ENCODE measurements around the gene PGAM1. TPM values are rescaled to one million over a fixed set of nuclear protein-coding genes. Genes with fewer than 3 reads are reported as not detected.

The PGAM1 gene
- total RNA-seq, 1 donor from 2014 or later: 706 TPM

- Histone ChIP-seq H3K9ac (ENCODE audit: low read length) (no peak overlapping the region), H3K79me2 (ENCODE audit: insufficient read depth, low read length) (no peaks in the 10 kb centered on the region), H3K4me1 (ENCODE audit: insufficient read depth, low read length) (no peaks in the 10 kb centered on the region), H3K27ac (ENCODE audit: low read depth, low read length) (no peak overlapping the region), H3K9me3 (ENCODE audit: insufficient read depth, low read depth, low read length) (no peaks in the 10 kb centered on the region), H3K27me3 (ENCODE audit: insufficient read depth, low read length) (no peaks in the 10 kb centered on the region), H3K36me3 (ENCODE audit: insufficient read depth, low read length) (peaks cover 16% of the 10 kb centered on the region), H4K20me1 (ENCODE audit: insufficient read depth, low read length) (no peaks in the 10 kb centered on the region), H3K4me2 (ENCODE audit: low read length) (no peak overlapping the region), H3K4me3 (ENCODE audit: insufficient read depth, low read depth, low read length) (no peak overlapping the region), H2AFZ (ENCODE audit: low read depth, low read length) (no peak overlapping the region)
- H3K27ac Mint-ChIP-seq (ENCODE audit: unreplicated experiment): no peak overlapping the region
- peaks cover 3% of the 10 kb centered on the region for H3K4me1 Mint-ChIP-seq (ENCODE audit: low read depth, unreplicated experiment)
- peaks cover 4% of the 10 kb centered on the region for H3K36me3 Mint-ChIP-seq (ENCODE audit: low read depth, unreplicated experiment)
- H3K9me3 Mint-ChIP-seq (ENCODE audit: unreplicated experiment): no peaks in the 10 kb centered on the region
- DNase-seq (ENCODE audit: low read depth) (no peak), FAIRE-seq (no peak)
- H3K4me3 Mint-ChIP-seq (ENCODE audit: unreplicated experiment): no peak overlapping the region
- H3K27me3 Mint-ChIP-seq (ENCODE audit: low read depth, unreplicated experiment): no peaks in the 10 kb centered on the region
- TF ChIP-seq, protein P1, sequence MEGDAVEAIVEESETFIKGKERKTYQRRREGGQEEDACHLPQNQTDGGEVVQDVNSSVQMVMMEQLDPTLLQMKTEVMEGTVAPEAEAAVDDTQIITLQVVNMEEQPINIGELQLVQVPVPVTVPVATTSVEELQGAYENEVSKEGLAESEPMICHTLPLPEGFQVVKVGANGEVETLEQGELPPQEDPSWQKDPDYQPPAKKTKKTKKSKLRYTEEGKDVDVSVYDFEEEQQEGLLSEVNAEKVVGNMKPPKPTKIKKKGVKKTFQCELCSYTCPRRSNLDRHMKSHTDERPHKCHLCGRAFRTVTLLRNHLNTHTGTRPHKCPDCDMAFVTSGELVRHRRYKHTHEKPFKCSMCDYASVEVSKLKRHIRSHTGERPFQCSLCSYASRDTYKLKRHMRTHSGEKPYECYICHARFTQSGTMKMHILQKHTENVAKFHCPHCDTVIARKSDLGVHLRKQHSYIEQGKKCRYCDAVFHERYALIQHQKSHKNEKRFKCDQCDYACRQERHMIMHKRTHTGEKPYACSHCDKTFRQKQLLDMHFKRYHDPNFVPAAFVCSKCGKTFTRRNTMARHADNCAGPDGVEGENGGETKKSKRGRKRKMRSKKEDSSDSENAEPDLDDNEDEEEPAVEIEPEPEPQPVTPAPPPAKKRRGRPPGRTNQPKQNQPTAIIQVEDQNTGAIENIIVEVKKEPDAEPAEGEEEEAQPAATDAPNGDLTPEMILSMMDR (IDR thresholded peaks at IDR 0.05; ENCODE audit: insufficient read depth, low read depth, low read length): no peak
- no peak for TF ChIP-seq EZH2 (IDR thresholded peaks at IDR 0.05; ENCODE audit: insufficient read depth, low read length)
Observed at GRCh38 chr10:97383159-97383558, 42.8 kb upstream of the PGAM1 start.

GRCh38 chr10:97384156-97384555 lies 41.8 kb upstream of the PGAM1 start:
- no peaks in the 10 kb centered on the region for H3K9me3 ChIP-seq (ENCODE audit: insufficient read depth, low read depth, low read length)
- H3K4me2 ChIP-seq (ENCODE audit: low read length): no peak overlapping the region
- no peaks in the 10 kb centered on the region for H3K79me2 ChIP-seq (ENCODE audit: insufficient read depth, low read length)
- H3K36me3 Mint-ChIP-seq (ENCODE audit: low read depth, unreplicated experiment): peaks cover 8% of the 10 kb centered on the region
- H3K4me3 Mint-ChIP-seq (ENCODE audit: unreplicated experiment): no peak overlapping the region
- no peak overlapping the region for H3K27ac ChIP-seq (ENCODE audit: low read depth, low read length)
- no peaks in the 10 kb centered on the region for H4K20me1 ChIP-seq (ENCODE audit: insufficient read depth, low read length)
- H3K4me3 ChIP-seq (ENCODE audit: insufficient read depth, low read depth, low read length): no peak overlapping the region
- no peak overlapping the region for H3K9ac ChIP-seq (ENCODE audit: low read length)
- H3K27me3 Mint-ChIP-seq (ENCODE audit: low read depth, unreplicated experiment): no peaks in the 10 kb centered on the region
- no peak overlapping the region for H3K27ac Mint-ChIP-seq (ENCODE audit: unreplicated experiment)
- peaks cover 15% of the 10 kb centered on the region for H3K36me3 ChIP-seq (ENCODE audit: insufficient read depth, low read length)
- H3K27me3 ChIP-seq (ENCODE audit: insufficient read depth, low read length): no peaks in the 10 kb centered on the region
- no peak for FAIRE-seq
- DNase-seq (ENCODE audit: low read depth): no peak
- no peaks in the 10 kb centered on the region for H3K9me3 Mint-ChIP-seq (ENCODE audit: unreplicated experiment)
- H3K4me1 ChIP-seq (ENCODE audit: insufficient read depth, low read length): no peaks in the 10 kb centered on the region
- no peak for TF ChIP-seq EZH2 (IDR thresholded peaks at IDR 0.05; ENCODE audit: insufficient read depth, low read length)
- TF ChIP-seq, protein P1 (IDR thresholded peaks at IDR 0.05; ENCODE audit: insufficient read depth, low read depth, low read length): no peak
- H3K4me1 Mint-ChIP-seq (ENCODE audit: low read depth, unreplicated experiment): peaks cover 3% of the 10 kb centered on the region
- no peak overlapping the region for H2AFZ ChIP-seq (ENCODE audit: low read depth, low read length)

- DNase-seq (ENCODE audit: low read depth) (no peak), FAIRE-seq (no peak)
- H3K9ac ChIP-seq (ENCODE audit: low read length): no peak overlapping the region
- H3K36me3 ChIP-seq (ENCODE audit: insufficient read depth, low read length): peaks cover 16% of the 10 kb centered on the region
- no peaks in the 10 kb centered on the region for H3K4me1 ChIP-seq (ENCODE audit: insufficient read depth, low read length)
- H3K4me3 ChIP-seq (ENCODE audit: insufficient read depth, low read depth, low read length): no peak overlapping the region
- no peaks in the 10 kb centered on the region for H3K79me2 ChIP-seq (ENCODE audit: insufficient read depth, low read length)
- Mint-ChIP-seq H3K4me1 (ENCODE audit: low read depth, unreplicated experiment) (peaks cover under 1% of the 10 kb centered on the region), H3K27me3 (ENCODE audit: low read depth, unreplicated experiment) (no peaks in the 10 kb centered on the region), H3K4me3 (ENCODE audit: unreplicated experiment) (no peak overlapping the region), H3K27ac (ENCODE audit: unreplicated experiment) (no peak overlapping the region), H3K36me3 (ENCODE audit: low read depth, unreplicated experiment) (peaks cover 8% of the 10 kb centered on the region), H3K9me3 (ENCODE audit: unreplicated experiment) (no peaks in the 10 kb centered on the region)
- no peaks in the 10 kb centered on the region for H3K27me3 ChIP-seq (ENCODE audit: insufficient read depth, low read length)
- no peak overlapping the region for H2AFZ ChIP-seq (ENCODE audit: low read depth, low read length)
- H3K9me3 ChIP-seq (ENCODE audit: insufficient read depth, low read depth, low read length): no peaks in the 10 kb centered on the region
- TF ChIP-seq, protein P1 (IDR thresholded peaks at IDR 0.05; ENCODE audit: insufficient read depth, low read depth, low read length): no peak
- no peak for TF ChIP-seq EZH2 (IDR thresholded peaks at IDR 0.05; ENCODE audit: insufficient read depth, low read length)
- no peak overlapping the region for H3K4me2 ChIP-seq (ENCODE audit: low read length)
- H3K27ac ChIP-seq (ENCODE audit: low read depth, low read length): no peak overlapping the region
- no peaks in the 10 kb centered on the region for H4K20me1 ChIP-seq (ENCODE audit: insufficient read depth, low read length)
Observed at GRCh38 chr10:97384641-97385040, 41.4 kb upstream of the PGAM1 start.
